ENCODE data around the gene ZNF138. TPM values are rescaled to one million over a fixed set of nuclear protein-coding genes. Genes with fewer than 3 reads are reported as not detected.

The ZNF138 gene
- total and polyA plus RNA-seq, 2 of the 8 experiments (the other 6 are each of a cell fraction or from before 2014, with no cell fraction given) = 7.5 to 22.6 TPM

- no peak overlapping the region for H3K4ac ChIP-seq (replicated peaks; ENCODE audit: insufficient read length, low read depth, low read length)
- no peak overlapping the region for H3K4me3 ChIP-seq (ENCODE audit: extremely low read depth in 1 of 4, insufficient read depth in 2 of 4, low read depth in 3 of 4, low read length in 4 of 4)
- H2BK12ac ChIP-seq (ENCODE audit: low read depth, low read length) = no peak overlapping the region
- no peak overlapping the region for H4K8ac ChIP-seq (ENCODE audit: extremely low read depth, insufficient read depth, low read length)
- ChIA-PET POLR2A (ENCODE audit: partially characterized antibody) (no interaction called here), CTCF (ENCODE audit: partially characterized antibody) (no interaction called here)
- no peak overlapping the region for H2BK20ac ChIP-seq (ENCODE audit: low read length)
- no peak overlapping the region for H2AK5ac ChIP-seq (ENCODE audit: low read depth, low read length)
- H3K23me2 ChIP-seq (ENCODE audit: low read depth, low read length) = 0 out of 2 replicates have a peak, but pooled peaks cover 1% of the 10 kb centered on the region
- H3K27ac ChIP-seq (ENCODE audit: low read depth, low read length) = no peak overlapping the region
- H3K9me3 ChIP-seq (ENCODE audit: insufficient read depth in 2 of 2, low read depth in 1 of 2, low read length in 1 of 2) = peaks cover 12 to 56% of the 10 kb centered on the region in 2 experiments; a peak in 3 of 4 replicates
- no peak overlapping the region for H4K91ac ChIP-seq (replicated peaks; ENCODE audit: insufficient read length, low read length)
- no peak overlapping the region for H3K9ac ChIP-seq (replicated peaks in 1 of 4; ENCODE audit: extremely low read depth in 1 of 4, low read depth in 3 of 4, low read length in 3 of 4)
- H4K20me1 ChIP-seq (replicated peaks in 1 of 2; ENCODE audit: control insufficient read depth in 1 of 2, insufficient read depth in 2 of 2, low read length in 2 of 2) = no peaks in the 10 kb centered on the region
- H4K5ac ChIP-seq (ENCODE audit: insufficient read length, low read depth, low read length) = no peak overlapping the region
- H3K14ac ChIP-seq (ENCODE audit: insufficient read length) = no peak overlapping the region
- no peak overlapping the region for H3K23ac ChIP-seq (ENCODE audit: insufficient read length)
- H3K4me1 ChIP-seq (replicated peaks in 1 of 4; ENCODE audit: control insufficient read depth in 3 of 4, insufficient read depth in 4 of 4, low read length in 3 of 4) = no peaks in the 10 kb centered on the region
- H3K79me1 ChIP-seq (ENCODE audit: low read depth, low read length) = no peaks in the 10 kb centered on the region; the same call in 1 of the 2 replicates
- no peak overlapping the region for H2AFZ ChIP-seq (ENCODE audit: low read length)
- no peak for TF ChIP-seq KDM4A (IDR thresholded peaks at IDR 0.05; ENCODE audit: low read depth, low read length, severe bottlenecking)
- TF ChIP-seq, protein P1, sequence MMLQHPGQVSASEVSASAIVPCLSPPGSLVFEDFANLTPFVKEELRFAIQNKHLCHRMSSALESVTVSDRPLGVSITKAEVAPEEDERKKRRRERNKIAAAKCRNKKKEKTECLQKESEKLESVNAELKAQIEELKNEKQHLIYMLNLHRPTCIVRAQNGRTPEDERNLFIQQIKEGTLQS (IDR thresholded peaks at IDR 0.05; ENCODE audit: insufficient read depth, low read depth, low read length) = no peak
- no peaks in the 10 kb centered on the region for H3K36me3 ChIP-seq (ENCODE audit: control insufficient read depth in 2 of 4, insufficient read depth in 4 of 4, low read length in 3 of 4)
- H2BK15ac ChIP-seq (ENCODE audit: low read length) = no peak overlapping the region
- H3K27me3 ChIP-seq (replicated peaks in 1 of 4; ENCODE audit: control insufficient read depth in 3 of 4, extremely low read depth in 1 of 4, insufficient read depth in 3 of 4, low read length in 3 of 4) = no peaks in the 10 kb centered on the region; a peak in 1 of 7 replicates
- no peak for FAIRE-seq
- no peak overlapping the region for H2BK120ac ChIP-seq (replicated peaks; ENCODE audit: low read depth, low read length)
- no peak for DNase-seq (ENCODE audit: low read depth in 1 of 2, low spot score in 2 of 2)
- no peaks in the 10 kb centered on the region for H3K79me2 ChIP-seq (ENCODE audit: control insufficient read depth in 1 of 2, insufficient read depth in 2 of 2, low read length in 2 of 2)
- H3K56ac ChIP-seq (replicated peaks; ENCODE audit: insufficient read length, low read depth, low read length) = no peak overlapping the region
- H3K4me2 ChIP-seq (ENCODE audit: insufficient read depth in 1 of 2, low read depth in 2 of 2, low read length in 2 of 2) = no peak overlapping the region
- no peak overlapping the region for H3K18ac ChIP-seq (ENCODE audit: extremely low read depth, low read length)
- H2BK5ac ChIP-seq (ENCODE audit: low read depth, low read length) = no peak overlapping the region
- 87% methylated on average over 13 of the region's 13 CpGs; no CpG with 5 or more reads in 1 of the 2 experiments for WGBS, 2 experiments (ENCODE audit: extremely low coverage in 1 of 2, insufficient coverage in 1 of 2, insufficient read length in 1 of 2, insufficient replicate concordance in 2 of 2, low coverage in 1 of 2, low lambda C conversion rate in 2 of 2, missing lambda C conversion rate in 1 of 2)
Measured at GRCh38 chr7:64870656-64871055, 76.4 kb downstream of the ZNF138 start.
